ENCODE results near the gene RSRC1.
A peak's percentile ranks its signal among the peaks of the same experiment; 100 is the strongest.

The RSRC1 gene

GRCh38 chr3:158571969-158572765, 462.3 kb downstream of the RSRC1 start:
- DNase-seq: no peak
- in situ Hi-C loops (cut with HindIII; ENCODE audit: low pct_ligation_motif_present, low pct_unique_long_range_greater_than_20kb, low sequenced_read_pairs): no loop called here

DNA sequence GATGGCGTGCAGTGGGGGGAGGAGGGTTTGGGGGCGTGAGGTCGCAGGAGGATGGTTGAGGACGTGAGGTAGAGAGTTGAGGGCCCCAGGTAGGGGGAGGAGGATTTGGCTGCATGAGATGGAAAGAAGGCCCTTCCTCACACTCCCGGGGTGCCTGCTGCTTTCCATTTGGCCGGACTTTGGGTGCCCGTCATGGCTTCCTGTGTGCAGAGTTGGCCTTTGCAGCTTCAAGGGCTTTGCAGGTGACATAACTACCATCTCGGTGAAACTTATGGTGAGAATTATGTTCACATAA, 462.8 kb downstream of the RSRC1 start:
- in situ Hi-C loops (cut with HindIII; ENCODE audit: low pct_ligation_motif_present, low pct_unique_long_range_greater_than_20kb, low sequenced_read_pairs): no loop called here
- DNase-seq: no peak

- peak; percentile 8 for DNase-seq
- in situ Hi-C loops (cut with HindIII; ENCODE audit: low pct_ligation_motif_present, low pct_unique_long_range_greater_than_20kb, low sequenced_read_pairs): no loop called here
Measured at GRCh38 chr3:158573714-158574113, 463.8 kb downstream of the RSRC1 start.

- no peak for DNase-seq
Measured at GRCh38 chr3:158574646-158575045, 464.8 kb downstream of the RSRC1 start.

DNA sequence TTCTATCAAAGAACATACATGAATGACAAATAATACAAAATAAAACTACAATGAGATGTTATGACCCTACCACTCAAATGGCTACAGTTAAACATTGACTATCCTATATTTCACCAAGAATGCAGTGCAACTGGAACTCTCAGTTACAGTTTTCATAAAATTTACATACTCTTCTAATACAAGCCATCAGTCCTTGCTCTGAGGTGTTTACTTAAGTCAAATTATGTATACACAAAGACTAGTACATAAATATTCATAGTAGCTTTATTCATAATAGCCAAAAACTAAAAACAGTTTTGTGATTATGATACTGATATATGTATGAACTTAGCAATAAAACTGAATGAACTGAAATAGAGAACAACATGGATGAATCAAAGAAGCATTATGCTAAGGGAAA, 480.3 kb downstream of the RSRC1 start:
- DNase-seq: no peak
- in situ Hi-C loops (cut with HindIII; ENCODE audit: low pct_ligation_motif_present, low pct_unique_long_range_greater_than_20kb, low sequenced_read_pairs): no loop called here

More at GRCh38 chr3:158574646-158575045, 464.8 kb downstream of the RSRC1 start:
- in situ Hi-C loops (cut with HindIII; ENCODE audit: low pct_ligation_motif_present, low pct_unique_long_range_greater_than_20kb, low sequenced_read_pairs): no loop called here
